HG02884 (cell line): Measurements from ENCODE around the gene TTC16.

ENCODE experiments used
- ATAC-seq: cut with Tn5 transposase; IDR thresholded peaks from one replicate; pipeline ENCODE4 v1.9.1; 2021; ENCODE audit warnings: mild to moderate bottlenecking, moderate library complexity; ENCODE audit not compliant: unreplicated experiment

Gene TTC16

GRCh38 chr9:127698386-127698785, 17.5 kb upstream of the TTC16 start:
- ATAC-seq = no peak

DNA sequence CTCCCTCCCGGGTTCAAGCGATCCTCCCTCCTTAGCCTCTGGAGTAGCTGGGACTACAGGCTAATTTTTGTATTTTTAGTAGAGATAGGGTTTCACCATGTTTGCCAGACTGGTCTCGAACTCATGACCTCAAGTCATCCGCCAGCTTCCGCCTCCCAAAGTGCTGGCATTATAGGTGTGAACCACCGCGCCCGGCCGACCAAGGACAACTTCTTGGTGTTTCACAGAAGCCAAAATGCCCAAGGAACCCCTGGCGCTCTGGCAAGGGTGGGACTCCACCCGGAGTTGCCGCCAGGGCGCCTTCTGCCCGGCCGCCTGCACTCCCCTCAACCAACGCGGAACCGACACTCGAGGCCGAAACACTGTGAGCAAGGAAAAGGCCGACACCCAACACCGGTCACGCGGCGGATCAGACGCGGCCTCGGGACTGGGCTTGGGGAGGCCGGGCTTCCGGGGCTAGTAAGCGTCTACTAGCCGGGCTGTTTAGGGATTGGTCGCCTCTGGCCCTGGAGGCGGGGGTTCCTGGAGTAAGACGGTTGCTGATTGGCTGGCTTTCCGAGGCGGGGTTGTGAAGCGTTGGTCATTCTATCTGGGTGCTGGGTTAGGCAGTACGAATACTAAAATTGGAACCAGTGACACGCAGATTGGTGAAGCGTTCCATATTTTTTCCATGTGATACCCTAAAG, 16.8 kb upstream of the TTC16 start:
- peak; percentile 74 for ATAC-seq

DNA sequence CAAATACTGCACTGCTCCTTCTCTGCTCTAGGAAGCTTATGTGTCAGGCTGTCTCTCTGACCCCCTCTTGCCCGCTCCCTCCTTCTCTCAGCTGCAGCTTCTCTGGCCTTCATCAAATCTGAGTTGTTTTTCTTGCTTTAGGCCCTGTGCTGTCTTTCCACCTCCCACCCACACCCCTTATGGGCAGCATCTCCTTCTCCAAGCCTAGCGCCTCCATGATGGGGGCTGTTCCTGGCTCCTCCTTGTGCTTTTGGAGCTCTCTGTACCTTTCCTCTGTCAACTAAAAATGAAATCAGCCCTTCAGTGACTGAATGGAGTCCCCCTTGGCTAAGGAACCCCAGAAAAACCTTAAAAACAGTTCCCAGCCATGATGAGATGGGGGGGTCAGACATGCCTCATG, 15.7 kb upstream of the TTC16 start:
- no peak for ATAC-seq

DNA sequence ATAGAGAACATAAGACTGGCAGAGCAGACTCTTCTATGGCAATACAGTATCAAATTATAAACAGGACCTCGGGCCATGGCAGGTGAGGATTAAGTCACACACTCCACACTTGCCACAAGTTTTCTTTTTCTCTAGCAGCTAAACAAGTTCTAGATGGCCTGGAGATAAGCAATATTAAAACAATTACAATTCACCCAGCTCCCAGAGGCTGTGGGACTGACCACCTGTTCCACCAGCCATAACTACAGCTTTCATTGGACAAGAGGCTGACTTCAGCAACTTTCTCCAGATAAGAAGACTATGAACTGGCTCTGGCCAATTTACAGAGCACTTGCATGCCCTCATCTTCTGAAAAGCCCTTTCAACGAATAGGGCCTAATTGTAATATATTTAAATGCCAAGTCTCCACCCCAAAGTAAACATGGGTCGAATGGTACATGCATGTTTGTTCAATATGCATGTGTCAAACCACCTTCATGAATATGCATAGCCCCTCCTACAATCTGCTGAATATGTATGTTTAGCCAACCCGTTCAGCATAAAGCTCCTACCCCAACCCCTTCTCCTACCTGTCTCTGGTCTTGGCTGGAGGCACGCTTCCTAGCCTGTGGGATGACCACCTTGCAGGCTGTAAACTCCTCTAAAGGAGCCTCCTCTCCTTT, 15.2 kb upstream of the TTC16 start:
- no peak for ATAC-seq

DNA sequence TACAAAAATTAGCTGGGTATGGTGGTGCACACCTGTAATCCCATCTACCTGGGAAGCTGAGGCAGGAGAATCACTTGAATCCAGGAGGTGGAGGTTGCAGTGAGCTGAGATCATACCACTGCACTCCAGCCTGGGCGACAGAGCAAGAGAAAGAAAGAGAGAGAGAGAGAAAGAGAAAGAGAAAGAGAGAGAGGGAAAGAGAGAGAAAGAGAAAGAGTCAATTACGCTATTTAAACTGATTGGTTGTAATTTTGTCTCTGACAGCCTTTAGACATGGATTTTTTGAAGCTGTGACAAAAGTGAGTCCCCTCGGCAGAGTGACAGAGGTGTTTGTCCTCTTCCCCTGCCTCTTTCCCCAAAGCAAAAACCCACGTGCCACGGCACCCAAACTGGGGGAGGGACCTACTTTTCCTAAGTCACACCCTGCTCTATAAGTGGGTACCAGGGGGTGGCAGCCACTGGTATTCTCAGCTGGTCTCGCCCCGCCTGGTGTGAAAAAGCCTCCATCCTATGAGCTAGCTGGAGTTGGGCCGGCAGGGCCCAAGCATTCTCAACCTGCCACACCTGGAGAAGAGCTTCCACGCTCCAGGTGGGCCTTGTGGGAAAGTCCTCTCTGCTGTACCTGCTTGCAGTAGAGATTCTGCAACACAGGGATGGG, 12.5 kb upstream of the TTC16 start:
- ATAC-seq = no peak

DNA sequence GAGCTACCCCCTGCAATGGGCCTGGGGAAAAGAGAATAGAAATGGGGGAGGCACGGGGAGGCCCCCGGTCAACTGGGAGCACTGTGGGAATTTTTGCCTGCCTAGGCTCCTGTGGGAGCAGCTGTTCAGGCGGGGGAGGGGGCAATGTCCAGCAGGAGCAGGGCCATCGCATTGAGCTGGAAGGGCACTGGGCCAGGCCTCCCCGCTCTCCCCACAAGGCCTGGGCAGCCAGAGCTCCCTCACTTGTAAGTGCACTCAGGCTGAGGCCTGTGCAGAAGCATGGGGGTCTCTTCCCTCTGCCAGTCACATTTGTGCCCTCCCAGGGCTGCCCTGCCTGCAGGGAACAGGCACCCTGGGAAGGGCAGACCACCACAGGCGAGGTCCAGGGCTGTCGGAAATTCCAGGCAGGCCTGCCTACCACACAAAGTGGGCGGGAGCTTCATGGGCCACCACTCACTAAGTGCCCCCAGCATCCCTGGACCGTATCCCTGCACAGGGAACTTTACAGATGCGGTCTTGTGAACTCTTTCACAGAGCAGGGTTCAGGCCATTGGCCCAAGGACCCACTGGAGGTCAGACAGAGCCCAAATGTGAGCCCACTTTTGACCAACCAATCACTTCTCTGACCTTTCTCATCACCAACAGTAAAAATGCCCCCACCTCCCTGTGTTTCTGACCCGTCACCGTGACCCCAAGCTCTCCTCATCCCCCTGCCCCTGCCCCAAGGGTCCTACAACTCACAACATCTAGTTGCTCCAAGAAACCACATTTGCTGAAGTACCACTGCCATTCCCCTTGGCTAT, 10.1 kb upstream of the TTC16 start:
- no peak for ATAC-seq

GRCh38 chr9:127706836-127707241, 9.0 kb upstream of the TTC16 start, which contains the start of gene CFAP157:
Gene CFAP157 (plus strand): TSS chr9:127706988. CDS start chr9:127707032, 44 bp downstream.
- no peak for ATAC-seq

DNA sequence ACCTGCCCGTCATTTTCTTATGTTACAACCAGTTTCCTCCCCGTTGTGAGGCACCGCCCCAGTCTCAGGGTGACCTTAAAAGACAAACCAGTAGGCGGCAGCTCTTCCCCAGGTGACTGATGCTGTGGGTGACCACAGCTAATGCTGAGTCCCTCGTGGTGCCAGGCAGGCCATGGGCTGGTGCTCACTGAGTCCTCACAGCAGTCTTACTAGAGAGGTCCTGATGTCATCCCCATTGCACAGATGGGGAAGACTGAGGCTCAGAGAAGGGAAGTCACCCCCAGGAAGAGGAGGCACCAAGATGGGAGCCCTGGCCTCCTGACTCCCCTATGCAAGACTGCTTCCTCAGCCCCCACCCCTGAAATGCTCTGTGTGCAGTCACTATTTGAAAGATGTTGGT, 8.1 kb upstream of the TTC16 start:
- no peak for ATAC-seq

DNA sequence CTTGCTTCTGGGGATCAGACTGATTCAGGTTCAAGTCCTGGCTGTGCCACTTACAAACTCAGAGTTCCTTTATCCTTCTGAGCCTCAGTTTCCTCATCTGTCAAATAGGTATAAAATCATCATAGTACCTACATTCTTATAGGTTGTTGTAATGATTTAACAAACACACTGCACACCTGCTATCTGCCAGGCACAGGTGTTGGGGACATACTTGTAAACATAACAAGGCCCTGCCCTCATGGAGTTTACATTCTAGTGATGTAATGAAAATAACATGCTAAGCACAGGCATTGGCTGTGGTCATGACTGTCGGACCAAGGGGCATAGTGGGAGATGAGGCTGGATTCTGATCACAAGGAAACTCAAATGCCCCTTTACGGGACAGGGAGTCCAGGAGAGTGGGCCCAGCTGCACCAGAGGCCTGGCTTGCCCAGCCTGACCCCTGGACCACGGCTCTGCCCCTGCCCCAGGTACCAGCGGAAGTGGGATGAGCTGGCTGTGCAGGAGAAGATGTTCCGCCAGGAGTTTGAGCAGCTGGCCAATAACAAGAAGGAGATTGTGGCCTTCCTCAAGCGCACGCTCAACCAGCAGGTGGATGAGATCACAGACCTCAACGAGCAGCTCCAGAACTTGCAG, 6.8 kb upstream of the TTC16 start:
- ATAC-seq = no peak

- ATAC-seq = no peak
Observed at GRCh38 chr9:127710204-127710783, 5.6 kb upstream of the TTC16 start.

DNA sequence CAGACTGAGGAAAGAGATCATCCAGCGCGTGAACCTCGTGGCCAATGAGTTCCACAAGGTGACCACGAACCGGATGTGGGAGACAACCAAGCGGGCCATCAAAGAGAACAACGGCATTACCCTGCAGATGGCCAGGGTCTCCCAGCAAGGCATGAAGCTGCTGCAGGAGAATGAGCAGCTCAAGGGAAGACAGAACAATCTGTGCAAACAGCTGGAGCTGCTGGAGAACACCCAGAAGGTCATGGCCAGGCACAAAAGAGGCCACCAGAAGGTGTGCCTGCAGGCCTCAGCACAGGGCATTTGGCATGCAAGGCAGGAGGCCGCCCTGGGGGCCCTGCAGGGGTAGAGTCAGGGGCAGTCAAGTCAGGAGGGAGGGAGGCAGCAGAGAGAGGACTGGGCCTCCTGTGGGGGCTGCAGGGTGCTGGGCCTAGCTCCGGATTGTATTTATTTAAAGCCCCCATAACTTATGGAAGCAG, 4.6 kb upstream of the TTC16 start:
- ATAC-seq = no peak

GRCh38 chr9:127711831-127712274, 4.0 kb upstream of the TTC16 start:
- no peak for ATAC-seq

- no peak for ATAC-seq
Observed at GRCh38 chr9:127712371-127712770, 3.5 kb upstream of the TTC16 start.

DNA sequence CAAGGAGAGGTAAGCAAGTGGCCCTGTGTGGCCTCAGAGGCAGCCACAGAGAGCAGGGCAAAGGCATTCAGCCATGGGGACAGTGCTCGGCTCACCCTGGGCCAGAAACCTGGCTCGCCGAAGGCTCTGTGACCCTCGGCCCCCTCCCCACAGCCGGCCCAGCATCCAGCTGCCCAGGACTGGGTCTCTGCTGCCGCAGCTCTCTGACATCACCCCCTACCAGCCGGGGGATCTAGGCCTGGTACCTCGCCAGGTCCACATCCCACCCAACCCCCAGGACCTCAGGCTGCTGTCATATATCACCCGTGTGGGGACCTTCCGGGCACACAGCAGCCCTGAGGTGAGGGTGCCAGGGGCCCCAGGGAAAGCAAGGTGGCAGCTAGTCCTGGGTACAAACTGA, 3.0 kb upstream of the TTC16 start:
- no peak for ATAC-seq

- ATAC-seq = no peak
Observed at GRCh38 chr9:127714020-127714750, 1.7 kb upstream of the TTC16 start.

- no peak for ATAC-seq
Observed at GRCh38 chr9:127714951-127715469, 869 bp upstream of the TTC16 start.

GRCh38 chr9:127716412-127716811, 533 bp downstream of the TTC16 start:
- ATAC-seq = no peak

DNA sequence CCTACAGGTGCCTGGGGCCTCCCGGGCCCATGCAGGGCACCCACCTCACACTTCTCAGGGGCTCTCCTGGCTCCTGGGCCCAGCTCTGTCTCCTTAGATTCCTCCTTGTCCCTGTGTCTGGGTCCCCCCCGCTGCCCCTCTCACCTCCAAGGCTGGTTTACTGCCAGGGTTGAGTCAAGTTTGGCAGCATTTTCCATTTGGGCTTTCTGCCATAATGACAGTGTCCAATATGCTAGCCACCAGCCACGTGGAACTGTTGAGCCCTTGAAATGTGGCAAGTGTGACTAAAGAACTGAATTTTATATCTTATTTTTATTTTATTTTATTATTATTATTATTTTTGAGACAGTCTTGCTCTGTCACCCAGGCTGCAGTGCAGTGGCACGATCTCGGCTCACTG, 1.9 kb downstream of the TTC16 start:
- ATAC-seq = no peak
